GM19099 (cell line): Measurements from ENCODE around the gene CARD11.

Source experiments
- POLR2A ChIP-seq: IDR thresholded peaks from 3 replicates; pipeline ENCODE4 v1.6.1; 2011; ENCODE audit warnings: low read depth; ENCODE audit not compliant: insufficient read length; ENCODE audit errors: extremely low read depth

The CARD11 gene

DNA sequence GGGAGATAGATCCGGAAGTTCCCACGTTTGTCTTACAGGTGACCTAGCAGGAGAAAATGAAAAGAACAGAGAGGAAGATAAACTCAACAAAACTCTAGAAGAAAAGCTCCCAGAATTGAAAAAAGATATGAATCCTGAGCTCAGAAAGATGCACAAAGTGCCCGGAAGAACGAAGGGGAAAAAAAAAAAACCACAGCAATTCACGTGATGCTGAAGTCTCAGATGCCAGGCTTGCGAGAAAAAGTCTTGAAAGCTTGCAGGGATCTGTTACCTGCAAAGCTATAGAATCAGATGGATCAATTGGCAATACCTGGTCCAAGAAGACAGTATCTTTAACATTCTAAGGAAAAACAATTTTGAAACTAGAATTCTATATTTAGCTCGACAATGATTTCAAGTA lies 33.5 kb downstream of the CARD11 start:
- no peak for TF ChIP-seq POLR2A

DNA sequence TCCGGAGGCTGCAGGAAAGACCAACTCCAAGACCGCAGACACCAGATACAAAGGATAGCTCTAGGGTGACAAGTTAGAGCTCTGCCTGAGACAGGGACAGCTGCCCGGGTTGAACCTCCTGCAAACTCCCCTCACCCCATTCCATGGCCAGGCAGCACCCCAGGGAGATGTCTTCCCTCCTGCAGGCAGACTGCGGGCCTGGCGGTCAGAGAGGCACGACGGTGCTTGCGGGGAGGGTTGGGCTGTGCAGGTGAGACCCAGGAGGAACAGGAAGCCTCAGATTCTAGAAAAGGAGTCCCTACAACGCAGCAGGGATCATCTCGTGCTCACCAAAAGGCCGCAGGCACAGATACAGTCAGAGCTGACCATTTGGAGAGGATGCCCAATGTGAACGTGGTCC lies 34.6 kb downstream of the CARD11 start:
- no peak for TF ChIP-seq POLR2A

DNA sequence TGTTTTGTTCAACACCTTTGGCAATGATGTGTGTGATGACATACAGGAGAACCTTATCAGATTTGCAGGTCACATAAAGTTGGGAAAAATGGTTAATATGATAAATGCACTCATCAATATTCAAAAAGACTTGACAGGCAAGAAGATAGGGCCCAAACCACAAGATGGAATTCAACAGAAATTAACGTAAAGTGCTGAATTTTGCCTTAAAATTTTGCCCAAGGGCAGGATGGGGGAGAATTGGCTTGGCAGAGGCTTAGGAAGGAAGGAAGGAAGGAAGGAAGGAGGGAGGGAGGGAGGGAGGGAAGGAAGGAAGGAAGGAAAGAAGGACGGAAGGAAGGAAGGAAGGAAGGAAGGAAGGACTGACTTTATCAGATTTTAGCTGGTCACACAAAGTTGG lies 35.3 kb downstream of the CARD11 start:
- TF ChIP-seq POLR2A: no peak

DNA sequence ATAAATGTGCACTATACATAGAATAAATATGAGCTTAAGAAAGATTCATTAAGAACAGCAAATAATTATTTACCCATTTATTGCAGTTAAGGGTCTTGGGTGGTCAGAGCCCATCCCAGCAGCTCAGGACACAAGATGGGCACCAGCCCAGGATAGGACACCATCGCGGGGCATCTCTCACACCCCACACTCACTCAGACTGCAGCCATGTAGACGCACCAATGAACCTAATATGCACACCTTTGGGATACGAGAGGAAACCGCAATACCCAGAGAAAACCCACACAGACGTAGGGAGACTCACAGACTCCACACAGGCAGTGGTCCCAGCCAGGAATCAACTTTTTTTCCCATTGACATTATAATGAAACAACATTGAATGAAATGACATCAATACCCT lies 36.0 kb downstream of the CARD11 start:
- no peak for TF ChIP-seq POLR2A

DNA sequence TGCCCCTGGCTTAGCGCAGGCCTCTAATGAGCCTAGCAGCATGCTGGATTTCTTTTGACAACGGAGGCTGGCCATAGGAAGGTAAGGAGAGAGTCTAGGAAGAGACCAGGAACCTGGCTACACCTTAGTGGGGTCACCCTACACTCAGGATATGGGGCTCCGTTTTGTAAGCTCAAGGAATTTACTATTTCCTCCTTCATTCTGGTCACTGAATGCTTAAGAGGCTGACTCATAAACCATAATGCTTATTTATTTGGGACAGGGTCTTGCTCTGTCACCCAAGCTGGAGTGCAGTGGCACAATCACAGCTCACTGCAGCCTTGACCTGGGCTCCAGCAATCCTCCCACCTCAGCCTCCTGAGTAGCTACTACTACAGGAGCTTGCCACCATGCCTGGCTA lies 38.4 kb downstream of the CARD11 start:
- no peak for TF ChIP-seq POLR2A

DNA sequence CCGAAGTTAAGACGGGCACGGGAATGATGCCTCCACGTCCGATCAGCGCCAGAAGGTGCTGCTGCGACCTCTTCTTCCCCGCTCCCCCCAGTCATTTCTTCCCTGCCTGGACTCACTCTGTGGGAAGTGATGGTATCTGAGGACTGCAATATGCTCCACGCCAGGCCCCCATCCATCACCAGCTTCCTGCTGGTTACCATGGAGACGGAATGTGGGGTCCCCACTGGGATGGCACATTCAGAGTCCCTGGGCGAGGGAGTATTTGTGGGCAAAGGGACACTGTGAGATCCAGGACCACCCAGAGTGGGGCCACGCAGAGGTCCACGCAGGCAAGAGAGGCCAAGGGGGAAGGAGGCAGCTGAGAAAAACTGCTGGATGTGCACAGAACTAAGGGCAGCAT lies 39.7 kb downstream of the CARD11 start:
- no peak for TF ChIP-seq POLR2A

DNA sequence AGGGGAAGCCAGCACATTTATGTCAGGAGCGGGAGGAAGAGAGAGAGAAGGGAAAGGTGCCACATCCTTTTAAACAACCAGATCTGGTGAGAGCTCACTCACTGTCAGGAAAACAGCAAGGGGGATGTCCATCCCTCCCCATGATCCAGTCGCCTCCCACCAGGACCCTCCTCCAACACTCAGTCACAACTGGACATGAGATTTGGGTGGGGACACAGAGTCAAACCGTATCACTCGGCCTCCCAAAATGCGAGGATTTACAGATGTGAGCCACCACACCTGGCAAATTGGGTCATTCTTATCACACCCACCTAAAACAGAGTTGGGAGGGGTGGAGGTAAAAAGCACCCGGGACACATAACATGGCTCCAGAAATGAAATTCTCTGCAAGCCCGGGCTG lies 41.0 kb downstream of the CARD11 start:
- TF ChIP-seq POLR2A: no peak

DNA sequence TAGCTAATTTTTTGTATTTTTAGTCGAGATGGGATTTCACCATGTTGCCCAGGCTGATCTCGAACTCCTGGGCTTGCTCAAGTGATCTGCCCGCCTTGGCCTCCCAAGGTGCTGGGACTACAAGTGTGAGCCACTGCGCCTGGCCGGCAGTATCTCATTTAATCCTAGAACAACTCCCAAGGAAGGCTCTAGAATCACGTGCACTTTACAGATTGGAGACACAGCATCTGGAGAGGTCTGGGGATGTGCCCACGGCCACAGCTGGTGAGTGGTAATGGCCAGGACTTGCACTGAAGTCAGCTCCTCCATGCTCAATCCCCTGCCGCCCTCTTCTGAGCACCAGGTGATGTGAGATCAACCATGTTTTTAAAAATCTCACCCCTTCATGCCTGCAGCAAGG lies 43.1 kb downstream of the CARD11 start:
- TF ChIP-seq POLR2A: no peak

DNA sequence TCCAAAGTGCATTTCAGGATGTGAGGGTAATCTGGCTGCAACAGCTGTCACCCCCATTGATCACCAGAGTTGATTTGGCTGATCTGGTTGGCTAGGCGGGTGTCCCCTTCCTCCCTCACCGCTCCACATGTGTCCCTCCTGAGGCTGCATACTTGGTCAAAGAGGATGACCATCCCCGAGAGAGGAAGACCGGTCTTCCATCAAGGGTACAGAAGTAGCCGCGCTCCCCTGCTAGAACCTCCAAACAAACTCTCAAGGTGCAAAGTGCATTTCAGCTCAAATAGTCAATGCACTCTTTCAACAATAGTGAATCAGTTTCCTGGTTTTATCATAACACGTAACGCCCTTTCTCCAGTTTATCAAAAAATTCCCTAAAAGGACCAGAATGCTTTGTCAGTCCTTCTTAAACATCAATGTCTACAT lies 44.6 kb downstream of the CARD11 start:
- TF ChIP-seq POLR2A: no peak

DNA sequence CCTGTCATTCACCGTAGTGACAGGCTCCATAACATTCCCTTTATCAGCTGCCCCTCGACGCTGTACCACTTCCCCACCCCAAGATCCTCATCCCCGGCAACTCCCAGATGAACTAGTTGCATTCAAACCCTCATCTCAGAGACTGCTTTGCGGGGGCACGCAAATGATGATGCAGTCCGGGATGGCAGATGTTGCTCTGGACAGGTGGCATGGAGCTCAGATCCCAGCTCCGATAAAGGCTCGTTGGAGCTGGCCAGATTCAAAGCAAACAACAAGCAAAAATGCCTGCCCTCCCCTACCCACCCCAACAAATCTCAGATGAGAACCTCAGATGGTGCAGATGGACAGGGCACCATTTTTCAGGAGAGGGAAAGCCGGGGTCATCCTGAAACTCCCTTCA lies 46.7 kb downstream of the CARD11 start:
- no peak for TF ChIP-seq POLR2A

DNA sequence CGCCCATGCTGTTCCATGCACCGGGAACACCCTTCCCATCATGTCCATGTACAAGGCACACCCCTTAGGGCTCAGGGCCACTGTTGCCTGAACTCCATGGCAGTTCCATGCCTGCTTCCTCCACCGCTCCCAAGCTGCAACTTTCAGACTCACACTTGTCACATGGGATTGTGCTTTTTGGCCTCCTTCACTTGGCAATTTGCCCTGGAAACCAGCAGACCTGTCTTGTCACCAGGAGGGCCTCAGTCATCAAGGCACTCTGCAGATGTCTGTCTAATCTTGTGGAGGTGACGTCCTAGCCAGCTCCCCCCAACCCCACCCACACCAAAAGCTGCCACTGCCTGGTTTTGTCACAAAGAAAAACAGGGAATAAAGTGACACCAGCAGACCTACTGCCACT lies 47.5 kb downstream of the CARD11 start:
- no peak for TF ChIP-seq POLR2A

DNA sequence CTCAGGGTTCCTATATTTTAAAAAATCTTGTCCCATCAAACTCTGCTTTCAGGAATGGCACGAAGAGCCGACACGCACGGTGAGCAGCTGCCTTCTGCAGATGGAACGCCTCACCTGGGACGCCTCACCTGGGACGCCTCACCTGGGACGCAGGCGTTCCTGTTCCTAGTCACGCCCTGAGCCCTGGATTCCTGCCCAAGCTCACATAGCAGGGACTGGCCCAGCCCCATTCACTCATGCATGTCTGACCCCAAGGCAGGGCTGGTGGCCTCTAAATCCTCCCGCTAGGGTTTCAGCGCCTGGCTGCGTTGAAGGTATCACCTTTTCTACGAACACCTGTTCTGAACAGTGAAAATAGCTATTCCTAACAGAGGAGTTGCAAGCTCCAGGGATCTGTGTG lies 49.8 kb downstream of the CARD11 start:
- TF ChIP-seq POLR2A: no peak

DNA sequence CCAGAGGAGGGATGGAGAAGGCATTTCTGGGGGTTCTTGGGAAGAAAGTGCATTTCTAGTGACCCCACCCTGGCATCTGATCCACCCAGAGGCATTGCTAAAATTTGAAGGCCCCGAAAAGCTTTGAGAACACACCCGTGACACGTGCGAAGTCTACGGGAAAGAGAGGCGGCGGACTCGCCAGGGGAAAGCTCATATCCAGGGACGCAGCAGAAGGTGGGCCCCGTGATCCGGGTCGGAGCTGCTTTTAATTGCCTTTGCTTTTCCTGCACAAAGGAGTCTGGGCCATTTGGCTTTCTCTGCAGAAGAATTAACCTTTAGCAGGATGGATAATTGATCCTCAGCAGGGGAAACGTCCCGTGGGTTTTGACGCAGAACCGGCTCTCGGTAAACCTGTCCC lies 50.3 kb downstream of the CARD11 start:
- no peak for TF ChIP-seq POLR2A

DNA sequence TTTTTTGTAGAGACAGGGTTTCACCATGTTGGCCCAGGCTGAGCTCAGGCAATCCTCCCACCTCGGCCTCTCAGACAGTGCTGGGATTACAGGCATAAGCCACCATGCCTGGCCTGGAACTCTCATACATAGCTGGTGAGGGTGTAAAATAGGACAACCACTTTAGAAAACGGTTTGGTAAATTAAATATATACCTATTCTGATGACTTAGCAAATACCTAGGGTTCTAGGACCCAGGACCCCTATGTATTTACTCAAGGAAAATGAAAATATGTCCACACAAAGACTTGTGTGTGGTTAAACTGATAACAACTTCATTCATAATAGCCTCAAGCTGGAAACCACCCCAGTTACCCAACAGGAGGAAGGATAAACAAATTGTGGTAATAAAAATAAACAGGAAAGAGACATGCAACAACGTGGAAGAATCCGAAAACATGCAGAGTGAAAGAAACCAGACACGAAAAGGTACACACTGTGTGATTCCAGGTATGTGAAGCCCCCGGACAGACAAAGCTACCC lies 52.7 kb downstream of the CARD11 start:
- no peak for TF ChIP-seq POLR2A

DNA sequence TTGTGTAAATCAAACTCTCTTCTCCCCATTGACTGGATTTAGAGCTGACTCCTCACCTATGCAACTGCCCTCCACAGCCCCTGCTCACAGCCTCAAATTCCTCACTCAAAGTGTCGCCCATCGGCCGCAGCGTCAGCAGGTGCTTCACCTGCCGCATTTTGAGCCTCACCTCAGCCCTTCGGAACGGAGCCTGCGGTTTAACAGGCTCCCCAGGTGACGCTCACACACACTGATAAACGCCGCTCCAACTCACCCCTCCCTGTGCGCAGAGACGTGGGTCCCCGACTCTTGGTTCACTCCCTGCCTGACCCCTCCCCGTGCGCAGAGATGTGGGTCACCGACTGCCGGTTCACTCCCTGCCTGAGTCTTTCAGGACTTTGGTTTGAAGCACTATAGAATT lies 57.1 kb downstream of the CARD11 start:
- TF ChIP-seq POLR2A: no peak

DNA sequence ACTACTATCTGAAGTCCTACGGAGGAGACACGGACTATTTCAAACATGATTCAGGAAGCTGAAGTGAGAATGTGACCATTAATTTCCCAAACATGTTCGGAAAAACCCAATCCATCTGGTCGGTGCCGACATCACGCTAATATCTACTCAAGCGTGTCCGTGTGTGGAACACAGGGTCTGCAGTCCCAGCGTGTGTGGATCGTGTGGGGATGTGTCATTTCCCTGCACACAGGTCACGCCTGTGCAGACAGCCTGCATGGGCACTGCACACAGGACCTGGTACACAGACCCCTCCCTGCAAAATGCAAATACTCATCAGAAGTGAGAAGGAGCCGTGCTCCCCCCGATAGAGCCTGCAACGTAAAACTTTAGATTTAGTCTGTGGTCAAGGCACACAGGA lies 57.8 kb downstream of the CARD11 start:
- no peak for TF ChIP-seq POLR2A

DNA sequence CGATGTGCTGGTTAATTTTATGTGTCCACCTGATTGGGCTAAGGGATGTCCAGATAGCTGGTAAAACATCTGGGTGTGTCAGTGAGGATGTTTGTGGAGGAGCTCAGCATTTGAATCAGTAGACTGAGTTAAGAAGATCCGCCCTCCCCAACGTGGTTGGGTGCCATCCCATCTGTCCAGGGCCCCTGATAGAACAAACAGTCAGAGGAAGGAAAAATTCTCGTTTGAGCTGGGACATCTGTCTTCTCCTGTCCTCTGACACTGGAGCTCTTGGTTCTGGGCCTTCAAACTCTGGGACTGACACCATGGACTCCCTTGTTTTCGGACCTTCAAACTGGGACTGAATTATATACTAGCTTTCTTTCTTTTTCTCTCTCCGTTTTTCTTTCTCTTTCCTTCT lies 59.6 kb downstream of the CARD11 start:
- TF ChIP-seq POLR2A: no peak
